Measurements from ENCODE around the gene SLCO2A1. TPM values are rescaled to one million over a fixed set of nuclear protein-coding genes. Genes with fewer than 3 reads are reported as not detected.

Gene SLCO2A1
- polyA plus RNA-seq, 12 donors = 1.0 to 25.6 (median 1.6) TPM; not detected in 2

DNA sequence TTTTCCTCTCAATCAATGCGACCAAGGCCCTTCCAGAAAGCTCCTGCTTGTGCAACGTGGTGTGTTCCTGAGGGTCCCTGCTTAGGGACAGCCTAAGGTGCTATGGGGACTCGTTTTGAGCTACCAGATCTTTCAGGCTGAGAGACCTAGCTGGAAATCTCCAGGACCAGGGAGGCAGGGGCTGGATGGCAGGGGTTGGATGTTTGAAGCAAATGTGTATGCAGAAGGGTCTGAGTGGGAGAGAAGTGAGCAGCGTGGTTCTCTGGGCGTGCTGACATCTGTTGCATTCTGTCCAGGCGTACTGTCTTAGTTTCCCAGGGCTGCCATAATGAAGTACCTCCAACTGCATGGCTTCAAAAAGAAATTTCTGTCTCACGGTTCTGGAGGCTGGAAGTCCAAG is 31.7 kb upstream of the SLCO2A1 start:
- no peak for DNase-seq

DNA sequence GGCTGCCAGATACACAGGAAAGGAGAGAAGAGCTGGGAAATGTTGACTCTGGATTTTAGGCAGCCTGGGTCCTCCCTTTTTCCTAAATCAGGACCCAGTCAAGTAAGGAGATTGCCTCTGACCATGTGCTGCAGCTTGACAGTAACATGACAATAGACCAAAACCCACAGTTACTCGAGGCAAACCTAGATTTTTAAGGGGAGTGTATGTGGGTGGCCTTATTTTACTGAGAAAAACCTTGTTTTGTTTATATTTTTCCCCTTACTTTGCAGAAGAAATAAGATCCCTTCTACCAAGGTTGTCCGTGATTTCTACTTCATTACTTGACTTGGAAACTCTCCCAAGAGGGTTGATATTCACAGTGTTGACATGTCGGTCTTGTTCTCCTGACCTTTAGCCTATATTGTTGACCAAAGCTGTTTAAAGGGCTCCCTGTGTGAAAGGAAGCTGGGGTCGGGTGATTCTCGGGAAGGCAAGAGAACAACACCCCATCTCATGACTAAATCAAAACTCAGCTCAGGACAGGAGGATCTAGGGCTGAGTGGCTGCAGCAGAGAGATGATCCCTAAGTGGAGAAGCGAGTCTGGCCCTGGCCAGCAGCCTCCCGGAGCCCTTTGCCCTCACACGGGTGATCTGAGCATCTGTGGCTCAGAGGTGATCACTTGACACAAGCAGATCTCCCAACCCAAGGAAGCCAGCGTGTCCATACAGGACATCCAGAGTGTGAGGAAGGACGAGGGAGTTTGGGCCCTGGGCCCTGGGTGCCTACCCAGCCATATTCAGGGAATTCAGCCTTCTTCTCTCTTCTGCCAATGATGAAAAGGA is 31.0 kb upstream of the SLCO2A1 start:
- no peak for DNase-seq

DNA sequence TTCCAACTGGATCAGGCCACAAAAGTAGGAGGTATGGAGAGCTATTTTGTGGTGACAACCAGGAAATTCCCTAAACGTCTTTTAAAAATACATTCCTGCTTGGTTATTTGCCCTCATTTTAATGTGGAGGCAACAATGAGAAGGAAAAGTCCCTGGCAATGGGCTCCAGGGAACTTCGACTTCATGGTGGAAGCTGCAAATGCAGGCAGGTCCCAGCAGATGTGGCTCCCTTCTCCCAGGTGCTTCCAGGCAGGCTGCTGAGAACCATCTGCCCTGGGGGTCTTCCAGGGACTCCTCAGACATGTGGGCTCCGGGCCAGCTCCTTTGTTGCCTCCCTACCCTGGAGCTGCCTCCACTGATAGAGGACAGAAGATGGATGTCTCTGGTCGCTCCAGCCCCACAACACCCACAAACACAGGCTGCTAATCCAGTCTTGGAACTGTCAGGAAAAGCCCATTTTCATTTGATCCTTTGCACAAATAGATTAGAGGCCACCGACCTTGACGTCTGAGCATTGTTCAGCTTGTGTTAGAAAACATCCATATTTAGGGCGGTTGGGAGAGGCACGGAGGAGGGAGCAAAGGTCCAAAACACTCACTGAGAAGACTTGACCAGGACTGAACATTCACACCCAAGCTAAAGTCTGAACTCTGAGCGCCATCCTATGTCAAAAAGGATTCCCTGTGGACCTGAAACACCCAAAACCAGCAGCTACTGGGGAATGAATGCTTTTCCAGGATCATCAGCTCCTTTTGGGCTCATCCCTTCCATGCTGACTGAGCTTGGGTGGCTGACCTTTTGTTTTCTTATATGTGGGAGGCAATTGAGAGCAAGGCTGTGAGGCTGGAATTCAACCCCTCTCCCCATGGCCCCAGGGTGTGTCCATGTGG is 30.2 kb upstream of the SLCO2A1 start:
- DNase-seq = peak; percentile 9

DNA sequence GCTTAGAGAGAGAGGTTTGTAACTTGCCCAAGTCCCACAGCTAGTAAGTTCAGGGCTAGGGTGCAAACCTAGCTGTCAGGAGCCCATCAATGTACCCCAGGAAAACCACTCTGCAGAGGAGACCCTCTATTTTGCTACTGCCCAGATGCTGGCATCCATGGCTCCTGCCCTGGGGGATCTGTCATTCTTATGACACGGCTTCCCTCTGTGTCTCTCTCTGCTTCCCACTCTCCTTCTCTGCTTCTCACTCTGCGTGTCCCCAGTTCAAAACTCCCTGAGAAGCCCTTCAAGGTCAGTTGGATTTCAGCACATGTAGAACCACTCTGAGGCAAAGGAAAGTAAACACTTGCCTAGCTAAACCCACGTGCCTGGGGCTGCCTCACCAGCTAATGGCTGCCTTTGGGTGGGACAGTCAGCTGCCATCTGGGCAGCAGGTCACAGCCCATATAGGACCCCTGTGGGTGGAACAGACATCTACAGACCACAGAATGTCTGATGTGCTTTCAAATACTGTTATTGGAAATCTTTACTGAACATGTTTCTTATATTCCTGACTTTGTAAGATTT is 29.4 kb upstream of the SLCO2A1 start:
- DNase-seq = no peak

DNA sequence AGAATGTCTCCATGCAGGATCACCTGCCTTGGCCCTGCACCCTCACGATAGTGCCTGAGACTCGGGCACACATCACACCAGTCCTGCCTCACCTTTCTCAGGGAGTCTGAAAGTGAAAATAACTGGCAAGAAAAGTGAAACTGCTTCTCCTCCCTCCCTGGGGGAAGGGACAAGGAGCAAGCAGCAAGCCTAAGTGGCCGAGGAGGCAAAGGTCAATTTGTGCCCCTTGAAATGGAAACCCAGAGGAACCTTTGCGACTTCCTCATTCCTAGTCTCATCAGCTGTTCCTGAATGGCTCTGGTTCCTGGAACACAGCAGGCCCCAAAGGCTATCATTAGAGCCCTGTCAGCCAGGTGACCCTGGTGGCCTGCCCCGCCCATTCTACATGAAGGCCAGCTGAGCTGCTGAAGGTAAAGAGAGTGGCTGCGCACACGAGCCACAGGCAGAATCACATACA is 28.0 kb upstream of the SLCO2A1 start:
- DNase-seq = no peak

DNA sequence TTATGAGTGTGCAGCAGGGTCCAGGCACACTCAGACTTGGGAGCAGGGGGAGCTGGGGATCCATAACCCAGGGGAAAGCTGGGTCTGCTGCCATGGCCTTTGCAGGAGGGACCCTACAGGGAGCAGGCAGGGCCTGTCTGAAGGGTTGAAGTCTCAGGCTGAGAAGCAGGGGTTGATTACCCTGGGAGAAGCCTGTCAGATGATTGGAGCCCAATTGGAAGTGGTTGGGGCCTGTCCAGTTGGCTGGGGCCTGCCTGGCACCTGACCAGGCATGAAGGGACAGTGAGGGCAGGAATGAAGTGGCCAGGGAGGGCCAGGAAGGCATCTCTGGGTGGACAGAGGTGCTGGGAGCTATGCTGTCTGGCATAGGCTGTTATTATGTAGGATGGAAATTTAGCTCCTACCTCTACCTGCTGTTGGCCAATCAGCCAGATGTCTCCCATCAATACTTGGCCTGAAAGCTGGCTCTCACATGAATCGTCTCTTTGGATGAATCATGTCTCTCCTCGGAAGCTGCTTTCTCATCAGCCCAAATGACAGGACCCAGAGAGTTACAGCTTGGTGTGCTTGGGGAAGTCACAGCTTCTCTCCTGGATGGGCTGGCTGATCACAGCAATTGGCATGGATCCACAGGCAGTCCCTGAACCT is 27.4 kb upstream of the SLCO2A1 start:
- no peak for DNase-seq

DNA sequence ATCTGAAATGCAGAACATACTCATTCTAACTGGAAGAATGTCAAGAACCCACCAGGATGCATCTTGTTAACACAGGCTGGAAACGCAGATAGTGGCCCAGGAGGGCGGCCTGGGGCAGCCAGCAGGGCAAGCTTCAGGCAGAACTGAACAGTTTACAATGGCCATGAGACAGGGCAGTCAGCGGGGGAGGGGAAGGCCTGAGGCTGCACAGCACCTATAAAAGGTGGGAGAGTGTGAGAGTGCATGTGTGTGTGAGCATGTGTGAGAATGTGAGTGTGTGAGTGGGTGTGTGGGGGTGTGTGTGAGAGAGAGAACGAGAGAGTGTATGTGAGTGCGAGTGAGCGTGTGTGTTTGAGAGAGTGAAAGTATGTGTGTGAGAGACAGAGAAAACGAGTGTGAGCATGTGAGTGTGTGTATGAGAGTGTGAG is 26.8 kb upstream of the SLCO2A1 start:
- DNase-seq = no peak

DNA sequence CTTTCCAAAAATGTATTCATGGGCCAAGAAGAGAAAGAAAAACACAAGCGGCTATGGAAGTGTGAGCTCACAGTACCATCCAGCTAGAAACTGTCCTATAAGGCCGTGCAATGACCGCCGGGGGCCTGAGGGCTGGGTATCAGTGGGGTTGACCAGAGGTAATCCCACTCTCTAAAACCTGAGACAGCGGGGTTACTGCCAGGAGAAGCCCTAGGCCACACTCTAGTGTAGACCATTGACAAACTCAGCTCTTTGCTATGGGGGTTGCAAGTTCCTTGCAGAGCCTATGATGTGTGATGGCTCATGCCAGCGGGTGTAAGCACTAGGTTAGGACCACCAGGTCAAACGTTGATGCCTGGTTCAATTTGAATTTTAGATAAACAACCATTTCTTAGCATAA is 25.9 kb upstream of the SLCO2A1 start:
- no peak for DNase-seq

DNA sequence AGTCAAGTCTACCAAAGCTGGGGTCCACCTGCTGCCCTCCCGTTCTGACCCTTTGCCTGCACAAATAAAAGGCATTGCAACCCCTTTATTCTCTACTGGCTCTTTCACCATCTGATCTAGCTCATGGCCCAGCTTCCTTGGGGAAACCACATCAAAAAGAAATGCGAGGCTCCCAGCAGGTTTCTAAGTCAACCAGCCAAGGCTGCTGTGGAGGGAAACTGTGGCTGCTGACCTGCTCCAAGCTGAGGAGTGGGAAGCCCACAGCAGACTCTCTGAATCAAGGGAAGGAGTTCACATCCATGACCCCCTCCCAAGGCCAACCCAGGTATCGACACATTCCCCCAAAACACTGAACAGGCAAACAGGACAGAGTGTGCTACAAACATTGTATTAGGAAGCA is 25.2 kb upstream of the SLCO2A1 start:
- no peak for DNase-seq

DNA sequence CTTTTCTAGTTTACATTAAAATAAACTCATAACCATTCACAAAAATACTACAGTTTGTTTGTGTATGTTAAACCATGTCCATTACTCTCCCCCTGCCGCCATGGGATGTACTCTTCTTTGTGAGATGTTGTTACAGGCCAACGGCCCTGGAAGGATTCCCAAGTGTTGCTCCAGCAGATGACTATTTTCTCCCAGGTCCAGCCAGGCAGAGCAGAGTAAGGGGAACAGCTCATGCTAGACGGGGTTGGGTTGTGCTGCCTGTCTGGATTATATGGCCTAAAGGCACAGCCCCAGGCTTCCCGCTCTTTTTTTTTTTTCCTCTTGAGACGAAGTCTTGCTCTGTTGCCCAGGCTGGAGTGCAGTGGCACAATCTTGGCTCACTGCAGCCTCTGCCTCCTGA is 24.5 kb upstream of the SLCO2A1 start:
- peak; percentile 31 for DNase-seq

DNA sequence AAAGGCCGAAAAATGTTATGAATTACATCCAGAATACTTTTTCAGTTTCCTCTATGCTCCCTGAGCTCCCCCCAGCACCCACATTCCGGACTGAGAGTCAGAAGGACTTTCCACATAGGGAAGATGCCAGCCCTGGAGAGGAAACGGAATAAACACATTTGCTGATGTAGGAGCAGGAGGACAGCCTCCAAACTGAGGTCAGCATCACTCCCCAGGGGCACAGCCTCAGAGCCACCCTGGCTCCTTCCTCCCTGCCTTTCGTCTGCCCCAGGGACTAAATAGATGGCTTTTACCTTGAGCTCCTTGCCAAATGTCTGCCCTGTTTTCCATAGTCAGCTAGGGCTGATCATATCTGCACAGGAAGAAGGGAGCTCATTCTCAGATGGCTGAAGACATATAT is 22.6 kb upstream of the SLCO2A1 start:
- DNase-seq = no peak

DNA sequence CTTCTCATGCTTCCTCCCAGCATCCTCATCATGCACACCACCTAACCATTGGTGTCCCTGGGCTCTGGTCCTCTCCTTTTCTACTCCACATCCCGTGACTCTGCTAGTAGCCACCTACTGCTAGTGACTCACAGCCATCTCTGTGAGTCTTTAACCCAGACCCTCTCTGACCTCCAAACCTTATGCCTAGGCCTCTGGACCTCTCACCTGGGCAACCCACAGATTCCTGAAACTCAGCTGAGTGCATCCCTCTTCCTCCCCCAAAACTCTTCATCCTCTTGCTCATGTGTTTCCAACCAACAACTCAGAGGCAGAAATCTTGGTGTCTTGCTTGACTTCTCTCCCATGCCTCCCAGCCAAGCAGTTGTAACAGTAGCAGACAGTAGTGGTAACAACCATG is 20.0 kb upstream of the SLCO2A1 start:
- DNase-seq = no peak

DNA sequence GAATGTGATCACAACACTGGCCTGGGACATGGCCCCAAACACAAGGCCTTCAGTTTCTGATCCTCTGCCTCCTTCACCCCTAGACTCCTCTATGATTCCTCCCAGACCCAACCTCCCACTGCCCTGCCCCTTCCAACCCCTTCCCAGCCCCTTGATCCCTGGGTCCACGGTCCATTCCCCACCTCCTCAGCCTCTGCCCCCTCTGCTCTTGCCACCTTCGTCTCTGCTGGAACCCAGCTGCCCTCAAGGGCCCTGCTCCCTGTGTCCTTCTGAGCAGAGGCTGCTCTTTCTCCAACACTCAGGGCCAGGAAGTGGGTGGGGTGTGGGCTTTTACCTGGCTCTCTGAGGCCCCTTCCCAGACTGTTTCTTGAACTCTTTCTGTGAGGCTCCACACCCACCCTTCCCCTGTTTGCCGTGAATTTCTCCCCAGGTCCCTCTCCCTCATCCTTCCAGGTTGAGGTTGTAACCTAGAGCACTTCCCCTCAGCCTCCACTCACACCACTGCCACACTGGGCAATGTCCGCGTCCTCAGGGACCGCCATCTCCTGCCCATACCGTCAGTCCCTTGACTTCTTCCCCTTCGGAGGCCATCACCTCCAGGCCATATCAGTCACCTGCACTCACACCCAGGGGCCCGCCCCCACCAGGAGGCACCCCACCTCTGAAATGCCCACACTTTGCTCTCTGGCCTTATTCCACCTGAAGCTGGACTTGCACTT is 18.7 kb upstream of the SLCO2A1 start:
- no peak for DNase-seq

DNA sequence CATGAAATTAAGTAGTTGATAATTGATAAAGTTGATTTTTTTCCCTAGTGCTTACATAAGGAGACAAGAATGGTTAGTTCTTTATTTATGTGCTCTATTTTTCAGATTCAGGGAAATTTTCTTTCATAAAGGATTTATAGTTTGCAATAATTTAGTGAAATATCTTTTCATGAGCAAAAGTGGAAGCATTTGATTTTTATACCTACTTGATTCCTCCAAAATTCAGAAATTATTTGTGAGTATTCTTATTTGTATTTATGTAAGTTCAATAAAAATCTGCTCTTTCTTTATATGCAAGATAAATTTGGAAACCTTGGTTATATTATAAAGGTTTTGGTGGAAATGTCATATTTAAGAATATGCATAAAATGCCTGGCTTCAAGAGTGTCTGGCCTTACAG is 14.7 kb upstream of the SLCO2A1 start:
- no peak for DNase-seq

DNA sequence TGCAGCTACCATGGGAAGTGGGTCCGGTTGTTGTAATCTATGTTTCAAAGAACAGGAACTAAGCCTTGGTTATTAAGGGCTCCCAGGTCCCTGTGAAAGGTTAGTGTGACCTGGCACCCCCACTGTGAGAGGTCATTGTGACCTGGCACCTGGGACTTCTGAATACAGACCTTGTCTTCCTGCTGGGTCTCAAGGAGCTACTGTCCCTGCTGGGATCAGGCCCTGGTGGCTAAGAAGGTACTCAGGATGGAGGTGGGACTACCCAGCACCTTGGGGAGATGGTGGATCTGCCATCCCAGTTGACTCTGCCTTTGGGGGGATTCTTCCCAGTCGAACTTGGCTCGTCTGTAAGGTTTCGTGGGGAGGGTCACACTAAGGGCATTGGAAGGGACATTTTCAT is 10.3 kb upstream of the SLCO2A1 start:
- no peak for DNase-seq

DNA sequence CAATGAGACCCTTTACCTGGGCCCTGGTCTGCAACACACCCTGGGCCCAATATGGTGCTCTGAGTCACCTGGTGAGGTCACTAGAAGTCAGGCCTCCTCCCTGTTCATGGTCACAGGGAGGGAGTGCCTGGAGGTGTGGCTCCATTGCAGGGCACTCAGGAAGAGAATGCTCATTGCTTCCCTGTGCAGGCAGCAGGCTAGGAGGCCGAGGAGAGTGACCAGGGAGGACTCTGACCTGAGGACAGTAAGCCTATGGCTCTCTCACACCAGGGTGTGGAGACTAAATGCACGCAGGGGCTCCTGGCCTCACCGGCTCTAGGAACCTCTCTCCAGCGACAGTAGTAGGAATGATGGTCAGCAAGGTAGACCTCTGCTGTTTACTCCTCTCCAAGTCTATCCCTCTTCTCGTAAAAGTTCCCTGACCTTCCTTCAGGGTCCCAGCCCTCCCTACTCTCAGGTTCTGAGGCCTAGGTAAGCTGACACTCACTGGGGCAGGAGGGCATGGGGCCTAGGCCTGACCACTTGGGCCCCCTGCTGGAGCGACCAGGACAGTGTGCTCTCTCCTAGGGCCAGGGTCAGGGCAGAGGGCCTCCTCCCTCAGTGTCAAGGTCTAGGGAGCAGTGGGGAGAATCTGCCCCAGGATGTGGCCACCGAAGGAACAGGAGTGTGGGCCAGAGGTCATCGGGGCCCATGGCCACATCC is 9.6 kb upstream of the SLCO2A1 start:
- DNase-seq = no peak

DNA sequence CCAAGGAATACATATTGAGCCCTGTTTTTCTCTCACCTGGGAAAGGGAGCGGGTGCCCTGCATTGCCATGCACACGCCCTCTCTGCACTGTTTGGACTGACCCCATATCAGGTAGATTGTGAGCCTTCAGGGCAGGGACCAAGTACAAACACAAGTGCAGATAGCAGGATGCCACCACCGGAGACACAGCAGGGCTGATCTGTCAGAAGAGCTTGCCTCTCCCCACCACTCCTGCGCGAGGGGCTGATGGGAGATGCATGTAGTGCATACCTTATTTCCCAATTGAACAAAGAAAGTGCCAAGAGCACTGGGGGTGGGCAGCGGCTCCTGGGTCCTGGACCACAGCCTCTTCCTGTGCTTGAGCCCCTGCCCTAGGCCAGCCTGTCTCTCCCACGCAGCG is 9.0 kb upstream of the SLCO2A1 start:
- DNase-seq = no peak

DNA sequence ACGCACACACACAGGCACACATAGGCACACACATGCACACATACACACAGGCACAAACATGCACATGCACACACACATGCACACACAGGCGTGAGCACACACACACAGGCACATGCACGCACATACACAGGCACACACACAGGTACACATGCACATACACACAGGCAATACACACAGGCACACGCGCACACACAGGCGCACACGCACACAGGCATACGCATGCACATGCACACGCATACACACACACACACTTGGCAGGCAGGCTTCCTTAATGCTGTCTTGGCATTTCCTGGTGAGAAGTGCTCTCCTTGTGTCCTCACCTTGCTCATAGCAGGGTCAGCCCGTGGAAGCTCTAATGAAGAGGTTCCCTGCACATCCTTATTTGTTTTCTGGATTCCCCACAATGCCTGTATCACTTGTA is 8.4 kb upstream of the SLCO2A1 start:
- no peak for DNase-seq

DNA sequence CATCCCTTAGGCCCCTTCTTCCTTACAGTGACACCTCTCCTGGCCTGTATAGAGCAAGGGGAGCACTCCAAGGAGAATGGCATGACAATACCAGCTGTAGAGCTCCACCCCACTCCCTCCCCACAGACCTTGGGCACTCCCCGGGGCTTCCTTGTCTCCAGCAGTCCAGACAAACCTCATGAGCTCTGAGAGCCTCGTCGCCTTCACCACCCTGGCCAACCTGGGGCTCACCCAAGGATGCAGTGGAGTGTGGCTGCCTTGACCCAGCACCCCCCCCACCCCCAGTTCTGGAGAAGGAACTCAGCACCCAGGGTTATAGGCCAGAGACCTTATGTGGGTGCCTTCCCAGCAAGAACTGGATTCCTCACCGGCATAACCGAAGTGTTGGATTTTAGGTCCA is 7.4 kb upstream of the SLCO2A1 start:
- DNase-seq = no peak

DNA sequence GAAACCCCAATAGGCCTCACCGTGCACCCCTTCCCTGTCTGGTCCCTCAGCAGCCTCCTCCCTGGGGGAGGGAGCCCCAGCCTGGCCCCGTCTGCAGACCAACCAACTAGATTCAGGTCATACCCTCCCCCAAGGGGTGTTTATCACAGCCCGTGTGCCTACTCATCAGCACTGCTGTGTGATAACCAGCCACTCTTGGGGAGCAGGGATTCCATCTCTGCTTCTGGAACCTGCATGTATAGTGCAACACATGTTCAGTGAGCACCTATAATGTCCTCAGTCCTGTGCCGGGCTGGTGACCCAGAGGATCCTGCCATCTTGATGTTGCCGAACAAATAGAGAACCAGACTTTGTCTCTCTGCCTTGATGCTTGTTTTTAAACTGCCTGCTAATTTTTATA is 6.6 kb upstream of the SLCO2A1 start:
- no peak for DNase-seq

DNA sequence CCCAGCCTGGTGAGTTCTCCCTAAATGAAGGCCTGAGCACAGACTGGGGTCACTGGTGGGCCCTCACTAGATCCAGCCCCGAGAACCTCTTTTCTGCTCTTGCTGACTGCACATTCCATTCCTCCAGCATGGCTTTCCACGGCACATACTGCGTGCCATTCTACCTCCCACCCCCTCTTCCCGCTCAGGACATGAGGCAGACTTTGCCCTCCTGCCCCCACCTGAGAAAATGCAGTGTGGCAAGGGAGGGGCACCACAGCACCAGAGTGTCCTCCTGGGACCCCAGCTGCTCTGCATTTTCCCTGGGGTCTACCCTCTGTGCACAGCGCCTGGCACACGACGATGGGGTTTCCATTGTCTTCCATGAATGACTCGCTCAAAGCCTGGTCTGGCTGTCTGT is 6.1 kb upstream of the SLCO2A1 start:
- no peak for DNase-seq

Data from muscle of arm (tissue), 12 donors.